GM23338 (cell line): Measurements from ENCODE around the gene CD7. TPM values are rescaled to one million over a fixed set of nuclear protein-coding genes. Genes with fewer than 3 reads are reported as not detected.
A peak's percentile ranks its signal among the peaks of the same experiment; 100 is the strongest.

Source experiments
- ATAC-seq: fragments of 200-7000 bp; cut with Tn5 transposase; 3 replicates; pipeline ENCODE4 v1.9.1; 2020
- DNase-seq: peaks from one replicate; pipeline ENCODE4 v3.0.0-alpha.2; 2015; ENCODE audit warnings: low spot score
- H2AFZ ChIP-seq: fragments of 200-600 bp; sonication (generic); 2 replicates; pipeline ENCODE4 v1.8.0; 2016; ENCODE audit warnings: antibody characterized with exemption, mild to moderate bottlenecking, moderate library complexity
- H3F3A ChIP-seq: fragments of 200-600 bp; sonication (generic); replicated peaks from 2 replicates; pipeline ENCODE4 v1.8.0; 2017; ENCODE audit warnings: antibody characterized with exemption, mixed run types, low read depth
- H3K27ac ChIP-seq: fragments of 200-600 bp; sonication (generic); 2 replicates; pipeline ENCODE4 v1.6.1; 2016; ENCODE audit warnings: low read depth
- H3K27me3 ChIP-seq: fragments of 200-600 bp; sonication (generic); 2 replicates; pipeline ENCODE4 v1.8.0; 2016; ENCODE audit warnings: mild to moderate bottlenecking, mixed run types, moderate library complexity; ENCODE audit not compliant: insufficient read depth
- H3K36me3 ChIP-seq: fragments of 200-600 bp; sonication (generic); 2 replicates; pipeline ENCODE4 v1.8.0; 2016; ENCODE audit warnings: mild to moderate bottlenecking; ENCODE audit not compliant: insufficient read depth
- H3K4me1 ChIP-seq: fragments of 200-600 bp; sonication (generic); 2 replicates; pipeline ENCODE4 v1.8.0; 2016; ENCODE audit warnings: mild to moderate bottlenecking, moderate library complexity; ENCODE audit not compliant: insufficient read depth
- H3K4me2 ChIP-seq: fragments of 200-600 bp; sonication (generic); 2 replicates; pipeline ENCODE4 v1.7.1; 2017; ENCODE audit warnings: mixed run types
- H3K4me3 ChIP-seq: fragments of 200-600 bp; sonication (generic); 2 replicates; pipeline ENCODE4 v1.6.1; 2016; ENCODE audit warnings: mixed run types
- H3K79me2 ChIP-seq: fragments of 200-600 bp; sonication (generic); replicated peaks from 2 replicates; pipeline ENCODE4 v1.8.0; 2017; ENCODE audit warnings: mild to moderate bottlenecking; ENCODE audit not compliant: insufficient read depth
- H3K9me2 ChIP-seq: fragments of 200-600 bp; sonication (generic); 2 replicates; pipeline ENCODE4 v1.8.0; 2017; ENCODE audit not compliant: insufficient read depth
- H4K20me1 ChIP-seq: fragments of 200-600 bp; sonication (generic); replicated peaks from 2 replicates; pipeline ENCODE4 v1.8.0; 2017; ENCODE audit warnings: mild to moderate bottlenecking; ENCODE audit not compliant: insufficient read depth
- H3K27ac Mint-ChIP-seq: 2 replicates; pipeline ENCODE4 v1.8.0; 2020; ENCODE audit warnings: inconsistent platforms, mild to moderate bottlenecking, moderate library complexity, mixed read lengths
- H3K27me3 Mint-ChIP-seq: 3 replicates; pipeline ENCODE4 v1.8.0; 2022; ENCODE audit warnings: low read depth, mild to moderate bottlenecking, moderate library complexity, mixed read lengths, inconsistent platforms; ENCODE audit not compliant: insufficient read depth, poor library complexity
- H3K36me3 Mint-ChIP-seq: 3 replicates; pipeline ENCODE4 v1.8.0; 2021; ENCODE audit warnings: low read depth, mild to moderate bottlenecking, inconsistent platforms, moderate library complexity, mixed read lengths
- H3K4me1 Mint-ChIP-seq: 3 replicates; pipeline ENCODE4 v1.8.0; 2020; ENCODE audit warnings: mild to moderate bottlenecking, inconsistent platforms, mixed read lengths
- H3K4me3 Mint-ChIP-seq: 3 replicates; pipeline ENCODE4 v1.8.0; 2021; ENCODE audit warnings: moderate library complexity, mild to moderate bottlenecking, inconsistent platforms, mixed read lengths
- H3K9me3 Mint-ChIP-seq: 3 replicates; pipeline ENCODE4 v1.8.0; 2020; ENCODE audit warnings: moderate library complexity, mild to moderate bottlenecking, inconsistent platforms, mixed read lengths
- CREB1 ChIP-seq: fragments of 250-450 bp; sonication (Bioruptor Pico); IDR thresholded peaks from 2 replicates; pipeline ENCODE4 v1.5.0; 2020; ENCODE audit warnings: low read depth, mild to moderate bottlenecking, moderate library complexity
- CTCF ChIP-seq, 2 experiments: fragments of 200-600 bp in 1 of 2; sonication (generic) in 1 of 2; conservative IDR thresholded peaks; 2 replicates each; pipeline versions ENCODE4 v1.5.1 to v1.6.1; 2016 to 2017; ENCODE audit warnings: antibody characterized with exemption in 2 of 2, low read depth in 2 of 2, mild to moderate bottlenecking in 2 of 2, moderate library complexity in 1 of 2
- JUNB ChIP-seq: IDR thresholded peaks from one replicate; pipeline ENCODE4 v1.6.1; 2016; ENCODE audit warnings: antibody characterized with exemption; ENCODE audit not compliant: unreplicated experiment
- STAT1 ChIP-seq: IDR thresholded peaks from one replicate; pipeline ENCODE4 v1.6.1; 2016; ENCODE audit warnings: antibody characterized with exemption; ENCODE audit not compliant: unreplicated experiment
- polyA plus RNA-seq: library from polyadenylated mRNA; unstranded; fragments of >200 nt; fragmentation: Nextera tagmentation; extraction: Ambion mirVana; gene quantifications from 2 replicates; pipeline ENCODE4 v1.2.1, GENCODE V29; 2016
- total RNA-seq: library from RNA; depleted of rRNA; stranded (reverse); fragments of >200 nt; shearing (Covaris generic); gene quantifications from 2 replicates; pipeline ENCODE4 v1.2.3, GENCODE V29; 2014
- TF ChIP-seq, protein P1 (sequence below): IDR thresholded peaks from one replicate; pipeline ENCODE4 v1.6.1; 2018; ENCODE audit warnings: antibody characterized with exemption; ENCODE audit not compliant: unreplicated experiment
- TF ChIP-seq, protein P2 (sequence below): IDR thresholded peaks from 2 replicates; pipeline ENCODE4 v1.6.1; 2016; ENCODE audit warnings: antibody characterized with exemption

The CD7 gene
- total and polyA plus RNA-seq, 2 experiments from 2014 or later, result 0.42 to 0.44 TPM

- Histone ChIP-seq H3F3A (peaks cover 14% of the 10 kb centered on the region), H3K4me1 (no peaks in the 10 kb centered on the region), H3K9me2 (no peaks in the 10 kb centered on the region), H3K4me2 (no peak overlapping the region), H3K27ac (no peak overlapping the region), H4K20me1 (no peaks in the 10 kb centered on the region), H2AFZ (peak overlapping the region; percentile 80; the same call in 1 of the 2 replicates), H3K36me3 (no peaks in the 10 kb centered on the region), H3K27me3 (no peaks in the 10 kb centered on the region), H3K79me2 (no peaks in the 10 kb centered on the region), H3K4me3 (no peak overlapping the region)
- Mint-ChIP-seq H3K9me3 (no peaks in the 10 kb centered on the region), H3K27ac (no peak overlapping the region), H3K4me3 (peak overlapping the region; percentile 16; the same call in 1 of the 3 replicates), H3K4me1 (peaks cover 2% of the 10 kb centered on the region; the same call in 2 of the 3 replicates), H3K27me3 (peaks cover 9% of the 10 kb centered on the region), H3K36me3 (no peaks in the 10 kb centered on the region)
- ATAC-seq (peak; percentile 78), DNase-seq (peak; percentile 74)
- TF ChIP-seq, protein P1, sequence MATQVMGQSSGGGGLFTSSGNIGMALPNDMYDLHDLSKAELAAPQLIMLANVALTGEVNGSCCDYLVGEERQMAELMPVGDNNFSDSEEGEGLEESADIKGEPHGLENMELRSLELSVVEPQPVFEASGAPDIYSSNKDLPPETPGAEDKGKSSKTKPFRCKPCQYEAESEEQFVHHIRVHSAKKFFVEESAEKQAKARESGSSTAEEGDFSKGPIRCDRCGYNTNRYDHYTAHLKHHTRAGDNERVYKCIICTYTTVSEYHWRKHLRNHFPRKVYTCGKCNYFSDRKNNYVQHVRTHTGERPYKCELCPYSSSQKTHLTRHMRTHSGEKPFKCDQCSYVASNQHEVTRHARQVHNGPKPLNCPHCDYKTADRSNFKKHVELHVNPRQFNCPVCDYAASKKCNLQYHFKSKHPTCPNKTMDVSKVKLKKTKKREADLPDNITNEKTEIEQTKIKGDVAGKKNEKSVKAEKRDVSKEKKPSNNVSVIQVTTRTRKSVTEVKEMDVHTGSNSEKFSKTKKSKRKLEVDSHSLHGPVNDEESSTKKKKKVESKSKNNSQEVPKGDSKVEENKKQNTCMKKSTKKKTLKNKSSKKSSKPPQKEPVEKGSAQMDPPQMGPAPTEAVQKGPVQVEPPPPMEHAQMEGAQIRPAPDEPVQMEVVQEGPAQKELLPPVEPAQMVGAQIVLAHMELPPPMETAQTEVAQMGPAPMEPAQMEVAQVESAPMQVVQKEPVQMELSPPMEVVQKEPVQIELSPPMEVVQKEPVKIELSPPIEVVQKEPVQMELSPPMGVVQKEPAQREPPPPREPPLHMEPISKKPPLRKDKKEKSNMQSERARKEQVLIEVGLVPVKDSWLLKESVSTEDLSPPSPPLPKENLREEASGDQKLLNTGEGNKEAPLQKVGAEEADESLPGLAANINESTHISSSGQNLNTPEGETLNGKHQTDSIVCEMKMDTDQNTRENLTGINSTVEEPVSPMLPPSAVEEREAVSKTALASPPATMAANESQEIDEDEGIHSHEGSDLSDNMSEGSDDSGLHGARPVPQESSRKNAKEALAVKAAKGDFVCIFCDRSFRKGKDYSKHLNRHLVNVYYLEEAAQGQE, result no peak
- TF ChIP-seq CREB1 (no peak), JUNB (no peak), CTCF (conservative IDR thresholded peaks at IDR 0.05; ENCODE audit: low read depth in 2 of 2) (peak; percentile 74 to 81), STAT1 (no peak)
- TF ChIP-seq, protein P2, sequence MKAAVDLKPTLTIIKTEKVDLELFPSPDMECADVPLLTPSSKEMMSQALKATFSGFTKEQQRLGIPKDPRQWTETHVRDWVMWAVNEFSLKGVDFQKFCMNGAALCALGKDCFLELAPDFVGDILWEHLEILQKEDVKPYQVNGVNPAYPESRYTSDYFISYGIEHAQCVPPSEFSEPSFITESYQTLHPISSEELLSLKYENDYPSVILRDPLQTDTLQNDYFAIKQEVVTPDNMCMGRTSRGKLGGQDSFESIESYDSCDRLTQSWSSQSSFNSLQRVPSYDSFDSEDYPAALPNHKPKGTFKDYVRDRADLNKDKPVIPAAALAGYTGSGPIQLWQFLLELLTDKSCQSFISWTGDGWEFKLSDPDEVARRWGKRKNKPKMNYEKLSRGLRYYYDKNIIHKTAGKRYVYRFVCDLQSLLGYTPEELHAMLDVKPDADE, result no peak
Observed at GRCh38 chr17:82320956-82321927, 3.8 kb upstream of the CD7 start.
